GM18873 (cell line): ENCODE results near the gene ATF6B.

Source experiments
- ATAC-seq: cut with Tn5 transposase; IDR thresholded peaks from one replicate; pipeline ENCODE4 v1.9.1; 2021; ENCODE audit warnings: mild to moderate bottlenecking, moderate library complexity, moderate number of reproducible peaks; ENCODE audit not compliant: unreplicated experiment, low FRiP score

ATF6B gene

DNA sequence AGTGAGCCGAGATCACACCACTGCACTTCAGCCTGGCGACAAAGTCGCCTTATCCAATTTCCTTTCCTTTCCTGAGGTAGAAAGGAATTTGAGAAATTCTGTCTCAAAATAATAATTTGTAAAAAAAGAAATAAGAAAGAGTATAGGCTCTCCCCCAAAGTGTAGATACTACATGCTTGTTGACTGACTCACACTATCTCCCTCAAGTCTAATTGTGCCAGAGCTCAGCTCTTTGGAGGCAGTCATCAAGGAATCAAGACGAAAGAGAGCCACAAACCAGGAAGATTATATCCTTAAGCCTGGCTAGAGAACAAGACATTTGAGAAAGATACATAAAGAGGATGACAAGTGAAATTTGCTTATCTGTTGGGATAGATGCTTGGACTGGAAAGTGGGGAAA lies 5.7 kb upstream of the ATF6B start:
- no peak for ATAC-seq

DNA sequence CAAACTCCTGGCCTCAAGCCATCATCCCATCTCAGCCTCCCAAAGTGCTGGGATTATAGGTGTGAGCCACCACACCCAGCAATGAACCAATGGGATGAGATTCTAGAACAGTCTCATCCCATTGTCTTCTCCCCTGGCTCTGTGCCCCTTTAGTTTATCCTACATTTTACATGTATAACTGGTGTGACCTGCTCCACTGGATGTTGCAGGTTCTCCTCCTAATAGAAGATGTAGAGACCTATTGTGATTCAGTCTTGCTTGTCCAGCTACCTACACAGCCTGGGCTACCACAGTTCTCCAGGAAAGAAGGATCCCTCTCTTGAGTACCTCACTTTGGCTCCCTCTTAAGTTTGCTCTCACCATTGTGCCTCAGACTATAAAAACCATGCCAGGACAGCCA lies 4.1 kb upstream of the ATF6B start:
- ATAC-seq, result no peak

DNA sequence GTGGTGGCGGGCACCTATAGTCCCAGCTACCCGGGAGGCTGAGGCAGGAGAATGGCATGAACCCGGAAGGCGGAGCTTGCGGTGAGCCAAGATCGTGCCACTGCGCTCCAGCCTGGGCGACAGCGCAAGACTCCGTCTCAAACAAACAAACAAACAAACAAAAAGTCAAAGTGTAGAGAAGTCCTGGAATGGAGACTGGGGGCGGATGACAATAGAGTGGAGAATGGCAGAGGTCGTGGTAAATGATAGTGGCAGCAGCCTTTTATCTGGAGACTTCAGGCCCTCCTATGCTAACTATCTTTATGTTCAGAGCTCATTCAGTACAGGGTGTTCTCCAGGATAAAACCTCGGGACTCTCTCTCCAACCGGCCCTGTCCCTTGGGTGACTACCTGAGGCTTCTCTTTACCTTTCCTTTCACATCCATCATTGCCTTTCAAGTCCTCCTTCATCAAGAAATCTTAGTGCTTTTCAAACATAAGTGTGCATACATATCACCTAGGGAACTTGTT lies 3.4 kb upstream of the ATF6B start:
- no peak for ATAC-seq

GRCh38 chr6:32129297-32130088 lies 1.4 kb upstream of the ATF6B start:
- no peak for ATAC-seq

DNA sequence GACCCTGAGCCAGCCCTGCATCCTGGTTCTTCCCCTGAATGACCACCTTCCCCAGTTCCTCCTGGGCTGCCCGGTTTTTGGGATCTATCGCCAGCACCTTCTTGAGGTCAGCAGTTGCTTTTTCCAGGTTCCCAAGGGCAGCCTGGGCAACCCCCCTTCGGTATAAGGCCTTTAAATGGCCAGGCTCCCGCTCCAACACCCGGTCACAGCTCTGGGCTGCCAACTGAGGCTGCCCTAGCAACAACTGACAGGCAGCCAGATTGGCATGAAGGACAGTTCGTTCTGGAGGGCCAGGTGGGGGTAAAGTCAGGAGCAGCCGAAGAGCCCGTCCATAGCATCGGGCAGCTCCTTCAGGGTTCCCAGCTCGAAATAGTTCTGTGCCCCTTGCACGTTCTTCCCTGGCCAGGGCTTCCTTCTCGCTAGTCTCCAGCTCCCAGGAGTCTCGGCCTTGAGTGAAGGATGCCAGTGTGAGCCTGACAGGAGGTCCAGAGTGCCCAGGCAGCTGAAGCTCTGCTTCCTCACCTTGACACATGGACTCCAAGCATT lies 778 bp upstream of the ATF6B start:
- no peak for ATAC-seq

DNA sequence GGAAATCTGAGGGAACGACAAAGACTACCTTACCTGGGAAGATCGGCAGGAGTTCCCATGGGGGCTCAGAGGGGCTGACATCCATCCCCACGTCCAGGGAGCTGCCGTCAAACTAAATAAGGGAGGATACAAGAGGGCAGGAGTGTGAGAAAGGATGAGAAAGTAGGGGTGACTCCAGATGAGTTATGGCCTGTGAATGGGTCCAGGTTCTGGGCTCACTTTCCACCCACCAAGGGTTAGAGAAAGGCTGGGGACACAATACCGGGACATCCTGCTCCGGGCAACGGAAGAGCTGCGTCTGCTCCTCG lies 683 bp downstream of the ATF6B start:
- ATAC-seq, result no peak

GRCh38 chr6:32126880-32127279 lies 1.2 kb downstream of the ATF6B start:
- ATAC-seq, result no peak

- ATAC-seq, result no peak
Measured at GRCh38 chr6:32123681-32124080, 4.4 kb downstream of the ATF6B start.

- no peak for ATAC-seq
Measured at GRCh38 chr6:32120573-32121059, 7.4 kb downstream of the ATF6B start.

DNA sequence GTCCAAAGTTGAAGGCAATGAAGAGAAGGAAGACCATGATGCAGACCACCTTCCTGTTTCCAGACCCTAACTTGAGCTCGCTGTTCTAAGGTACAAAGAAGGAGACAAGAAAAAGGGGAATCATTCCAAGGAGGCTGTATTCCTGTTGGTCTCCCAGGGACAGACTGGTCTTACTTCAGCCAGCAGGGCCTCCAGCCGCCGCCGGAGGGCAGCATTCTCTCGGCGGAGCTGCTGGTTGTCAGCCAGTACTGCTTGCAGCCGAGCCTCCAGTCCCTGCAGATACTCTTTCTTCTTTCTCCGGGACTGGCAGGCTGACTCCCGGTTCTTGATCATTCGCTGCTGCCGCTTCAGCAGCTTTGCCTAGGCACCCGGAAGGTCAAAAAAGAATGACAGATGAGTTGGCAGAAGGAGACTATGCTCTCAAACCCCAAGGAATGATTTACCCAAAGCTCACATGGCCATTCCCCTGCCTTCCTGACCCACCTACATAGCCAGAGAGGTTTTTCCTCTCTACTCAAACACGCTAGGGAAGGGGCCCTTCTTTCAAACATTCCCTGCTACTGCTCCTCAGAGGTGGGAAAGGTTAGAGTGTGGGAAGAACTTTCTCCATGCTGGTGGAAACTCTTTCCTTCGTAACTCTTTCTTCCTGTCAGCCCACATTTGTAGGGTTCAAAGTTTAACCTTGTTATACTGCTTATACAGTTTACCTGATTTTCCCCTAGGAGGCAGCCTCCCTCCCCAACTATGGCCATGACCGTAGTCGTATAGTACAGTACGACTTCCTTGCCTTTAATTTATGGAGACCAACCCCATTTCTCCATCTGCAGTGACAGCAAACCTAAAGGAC lies 9.0 kb downstream of the ATF6B start:
- ATAC-seq, result no peak

GRCh38 chr6:32117461-32117860 lies 10.6 kb downstream of the ATF6B start:
- no peak for ATAC-seq

DNA sequence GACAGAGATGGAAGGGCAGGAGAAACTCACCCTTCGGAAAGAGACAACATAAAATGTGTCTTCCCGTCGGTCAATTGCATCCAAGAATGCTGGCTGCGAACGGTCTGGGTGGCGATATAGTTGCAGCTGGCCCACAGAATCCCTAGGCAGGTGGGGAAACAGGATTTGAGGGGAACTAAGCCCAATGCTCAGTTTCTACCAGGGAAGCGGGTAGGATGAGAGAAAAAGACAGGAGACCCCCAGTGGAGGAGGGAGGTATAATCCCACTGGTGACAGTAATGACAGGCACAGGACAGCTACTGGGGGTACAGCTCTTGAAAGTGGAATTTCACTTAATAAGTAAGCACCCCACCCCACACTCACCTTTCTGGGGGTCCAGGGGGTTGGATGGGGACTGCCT lies 11.4 kb downstream of the ATF6B start:
- ATAC-seq, result no peak

GRCh38 chr6:32115623-32116022 lies 12.4 kb downstream of the ATF6B start:
- no peak for ATAC-seq

- no peak for ATAC-seq
Measured at GRCh38 chr6:32114796-32115195, 13.2 kb downstream of the ATF6B start.

DNA sequence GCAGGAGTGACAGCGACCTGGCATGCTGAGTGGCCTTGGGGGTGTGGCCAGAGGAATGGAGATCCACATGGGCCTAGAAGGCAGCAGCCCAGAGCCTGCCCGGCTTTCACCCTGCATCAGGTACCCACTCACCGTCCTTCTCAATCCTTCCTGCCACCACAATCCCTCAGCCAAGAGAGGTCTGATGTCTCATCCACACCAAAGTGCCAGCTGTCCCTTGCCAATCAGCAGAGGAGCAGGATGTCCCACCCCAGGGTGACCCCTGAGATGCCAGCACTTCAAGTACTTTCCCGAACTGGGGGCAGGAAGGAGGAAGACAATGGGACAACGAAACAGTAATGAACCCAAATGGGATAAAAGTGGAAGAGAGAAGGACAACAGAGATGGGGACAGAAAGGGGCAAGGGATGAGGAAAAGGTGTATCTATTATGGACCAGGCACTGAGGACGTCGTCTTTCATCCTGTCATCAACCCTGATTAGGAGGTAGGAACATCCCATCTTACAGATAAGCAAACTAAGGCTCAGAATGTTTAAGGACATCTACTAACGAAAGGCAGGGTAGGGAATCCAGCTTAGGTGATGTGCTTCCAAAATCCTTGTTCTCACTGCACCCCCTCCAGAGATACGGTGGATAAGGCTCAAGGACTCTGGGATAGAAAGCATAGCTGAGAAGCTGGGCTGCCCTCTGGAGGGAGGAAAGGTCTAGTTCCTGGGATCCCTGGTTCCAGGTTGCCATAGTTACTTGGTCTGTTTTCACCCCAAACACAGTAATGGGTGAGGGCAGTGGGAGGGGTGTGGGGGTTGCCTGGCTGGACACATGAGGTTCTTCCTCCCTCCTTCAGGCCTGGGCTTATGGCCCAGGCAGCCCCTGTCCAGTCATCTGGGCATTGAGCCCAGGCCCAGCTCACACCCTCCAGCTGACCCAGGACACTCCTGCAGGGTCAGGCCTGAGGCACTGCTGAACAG lies 14.4 kb downstream of the ATF6B start:
- ATAC-seq, result no peak

GRCh38 chr6:32112431-32112980 lies 15.5 kb downstream of the ATF6B start:
- ATAC-seq, result no peak

- ATAC-seq, result no peak
Measured at GRCh38 chr6:32111424-32112066, 16.5 kb downstream of the ATF6B start.

DNA sequence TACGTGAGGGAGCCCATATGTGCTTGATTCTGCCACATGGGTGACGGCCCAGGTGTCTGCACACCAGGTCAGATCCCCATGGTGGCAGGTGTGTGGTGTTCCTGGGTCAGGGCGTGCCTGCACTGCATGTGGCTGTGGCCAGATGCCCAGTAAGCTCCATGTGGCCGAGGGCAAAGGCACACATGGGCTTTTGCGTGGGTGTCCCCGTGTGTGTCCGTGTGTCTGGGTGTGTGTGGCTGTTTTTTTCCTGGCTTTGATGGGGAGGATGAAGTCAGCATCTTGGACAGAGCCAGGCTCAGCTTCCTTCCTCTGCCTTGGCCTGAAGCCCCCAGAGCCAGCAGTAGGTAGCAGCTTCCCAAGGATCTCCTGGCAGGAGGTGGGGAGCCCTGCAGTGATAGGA lies 17.4 kb downstream of the ATF6B start:
- ATAC-seq, result no peak

DNA sequence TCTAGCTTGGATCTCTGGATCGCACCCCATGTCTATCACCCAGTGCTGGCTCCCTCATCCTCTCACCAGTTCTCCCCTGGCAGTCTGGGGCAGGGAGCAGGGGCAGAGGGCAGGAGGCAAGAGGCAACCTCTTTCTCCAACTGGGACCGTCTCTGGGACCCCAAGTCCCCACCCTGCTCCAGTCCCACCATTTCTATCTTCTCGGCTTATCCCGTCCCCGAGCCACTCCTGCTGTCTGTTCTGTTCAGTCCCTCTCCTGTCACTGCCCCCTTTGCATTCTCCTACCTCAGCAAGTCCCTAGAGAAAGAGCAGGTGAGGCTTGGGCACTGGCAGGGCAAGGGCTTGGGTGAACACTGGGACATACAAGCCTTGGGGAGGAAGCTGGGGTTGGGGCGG lies 18.3 kb downstream of the ATF6B start:
- ATAC-seq, result no peak
